ENCODE data around the gene KCNK7. TPM values are rescaled to one million over a fixed set of nuclear protein-coding genes. Genes with fewer than 3 reads are reported as not detected.

KCNK7 gene
- total RNA-seq, 1 experiment from 2014 or later, result 0.69 TPM

- no peak for DNase-seq (ENCODE audit: low read depth, low spot score)
Measured at GRCh38 chr11:65643971-65644370, 48.4 kb upstream of the KCNK7 start.

GRCh38 chr11:65642014-65642671 is 46.5 kb upstream of the KCNK7 start:
- no peaks in the 10 kb centered on the region for H3K9me3 ChIP-seq (ENCODE audit: control insufficient read depth, insufficient read depth, low read depth, low read length)
- intact Hi-C loops (cut with micrococcal nuclease; ENCODE audit: unreplicated experiment), result no loop called here
- DNase-seq (ENCODE audit: low read depth, low spot score), result no peak
- ChIA-PET CTCF (no interaction called here), POLR2A (no interaction called here)
- no TSS peak for BruUV-seq (replicated peaks)
- in situ Hi-C loops (cut with HindIII; ENCODE audit: low pct_unique_long_range_greater_than_20kb, low sequenced_read_pairs), result no loop called here
- H3K27ac ChIP-seq (ENCODE audit: low read length), result no peak overlapping the region
- H3K27me3 ChIP-seq (ENCODE audit: control insufficient read depth, insufficient read depth, low read length), result no peaks in the 10 kb centered on the region
- no peak overlapping the region for H3K4me3 ChIP-seq (ENCODE audit: low read depth in 2 of 2, low read length in 2 of 2)
- no peak for ATAC-seq
- H3K36me3 ChIP-seq (ENCODE audit: control insufficient read depth, insufficient read depth, low read length), result no peaks in the 10 kb centered on the region; the same call in 1 of the 2 replicates
- peaks cover 21% of the 10 kb centered on the region for H3K4me1 ChIP-seq (ENCODE audit: control insufficient read depth, insufficient read depth, low read length)
- TF ChIP-seq CTCF (IDR thresholded peaks at IDR 0.05) (no peak), REST (IDR thresholded peaks at IDR 0.05; ENCODE audit: insufficient read depth in 1 of 2, low read depth in 2 of 2, low read length in 1 of 2) (no peak), TCF7L2 (IDR thresholded peaks at IDR 0.05; ENCODE audit: low read depth, low read length) (no peak), POLR2AphosphoS5 (IDR thresholded peaks at IDR 0.05; ENCODE audit: low read depth, low read length) (no peak), SIN3A (IDR thresholded peaks at IDR 0.05; ENCODE audit: borderline replicate concordance, insufficient read depth, low read depth, low read length) (no peak)

More at GRCh38 chr11:65643971-65644370, 48.4 kb upstream of the KCNK7 start:
- intact Hi-C loops (cut with micrococcal nuclease; ENCODE audit: unreplicated experiment), result no loop called here
- no peaks in the 10 kb centered on the region for H3K36me3 ChIP-seq (ENCODE audit: control insufficient read depth, insufficient read depth, low read length)
- ChIA-PET CTCF (no interaction called here), POLR2A (interaction anchor here (0.7 to 0.9 kb wide), 2 partner anchors 83 to 220 kb away, joined by 4 to 5 read pairs; no protein-coding TSS in a partner anchor)
- H3K9me3 ChIP-seq (ENCODE audit: control insufficient read depth, insufficient read depth, low read depth, low read length), result no peaks in the 10 kb centered on the region
- H3K27me3 ChIP-seq (ENCODE audit: control insufficient read depth, insufficient read depth, low read length), result no peaks in the 10 kb centered on the region
- H3K4me1 ChIP-seq (ENCODE audit: control insufficient read depth, insufficient read depth, low read length), result peaks cover 8% of the 10 kb centered on the region; the same call in 1 of the 2 replicates
- TF ChIP-seq CTCF (IDR thresholded peaks at IDR 0.05), result no peak
- no peak for TF ChIP-seq REST (IDR thresholded peaks at IDR 0.05; ENCODE audit: insufficient read depth in 1 of 2, low read depth in 2 of 2, low read length in 1 of 2)
- no peak for TF ChIP-seq TCF7L2 (IDR thresholded peaks at IDR 0.05; ENCODE audit: low read depth, low read length)
- TF ChIP-seq SIN3A (IDR thresholded peaks at IDR 0.05; ENCODE audit: borderline replicate concordance, insufficient read depth, low read depth, low read length), result no peak
- TF ChIP-seq POLR2AphosphoS5 (IDR thresholded peaks at IDR 0.05; ENCODE audit: low read depth, low read length), result no peak
- H3K27ac ChIP-seq (ENCODE audit: low read length), result no peak overlapping the region
- in situ Hi-C loops (cut with HindIII; ENCODE audit: low pct_unique_long_range_greater_than_20kb, low sequenced_read_pairs), result no loop called here
- BruUV-seq (replicated peaks), result no TSS peak
- no peak overlapping the region for H3K4me3 ChIP-seq (ENCODE audit: low read depth in 2 of 2, low read length in 2 of 2)
- no peak for ATAC-seq

Data from Panc1 (cell line).